Brain microvascular endothelial cell (primary cell): Measurements from ENCODE around the gene LRRC75B.

Experiments used
- DNase-seq: peaks from one replicate; pipeline ENCODE4 v3.0.0-alpha.2; 2020
- H3K27ac ChIP-seq: fragments of 250-450 bp; sonication (Bioruptor Pico); 2 replicates; pipeline ENCODE4 v1.5.1; 2020; ENCODE audit warnings: mild to moderate bottlenecking, moderate library complexity
- H3K27me3 ChIP-seq: fragments of 250-450 bp; sonication (Bioruptor Pico); replicated peaks from 2 replicates; pipeline ENCODE4 v1.5.1; 2020; ENCODE audit warnings: mild to moderate bottlenecking
- H3K36me3 ChIP-seq: fragments of 250-450 bp; sonication (Bioruptor Pico); replicated peaks from 2 replicates; pipeline ENCODE4 v1.5.1; 2020; ENCODE audit warnings: mild to moderate bottlenecking
- H3K4me3 ChIP-seq: 2 replicates; pipeline ENCODE4 v1.5.1; 2011; ENCODE audit warnings: low read depth, mild to moderate bottlenecking, control low read depth, low read length, moderate library complexity
- CTCF ChIP-seq: IDR thresholded peaks from 2 replicates; pipeline ENCODE4 v1.5.1; 2011; ENCODE audit warnings: low read depth, mild to moderate bottlenecking, moderate library complexity, low read length, control low read depth, inconsistent platforms; ENCODE audit errors: missing control alignments
- in situ Hi-C: cut with HindIII; loops from 2 replicates; pipeline ENCODE4 v1.10.0; 2017; ENCODE audit warnings: low sequenced_read_pairs, low pct_ligation_motif_present

The LRRC75B gene

GRCh38 chr22:24582056-24582814, 10.6 kb downstream of the LRRC75B start:
- Histone ChIP-seq H3K27me3 (no peaks in the 10 kb centered on the region), H3K36me3 (no peaks in the 10 kb centered on the region), H3K27ac (no peak overlapping the region), H3K4me3 (no peak overlapping the region)
- TF ChIP-seq CTCF: no peak
- DNase-seq: no peak
- in situ Hi-C loops: no loop called here

- in situ Hi-C loops: no loop called here
- DNase-seq: no peak
- Histone ChIP-seq H3K27ac (no peak overlapping the region), H3K27me3 (no peaks in the 10 kb centered on the region), H3K36me3 (no peaks in the 10 kb centered on the region), H3K4me3 (no peak overlapping the region)
- no peak for TF ChIP-seq CTCF
Measured at GRCh38 chr22:24580276-24580675, 12.6 kb downstream of the LRRC75B start.

GRCh38 chr22:24579258-24579601, 13.6 kb downstream of the LRRC75B start:
- in situ Hi-C loops: no loop called here
- Histone ChIP-seq H3K36me3 (no peaks in the 10 kb centered on the region), H3K4me3 (no peak overlapping the region), H3K27ac (no peak overlapping the region), H3K27me3 (no peaks in the 10 kb centered on the region)
- no peak for DNase-seq
- TF ChIP-seq CTCF: no peak

DNA sequence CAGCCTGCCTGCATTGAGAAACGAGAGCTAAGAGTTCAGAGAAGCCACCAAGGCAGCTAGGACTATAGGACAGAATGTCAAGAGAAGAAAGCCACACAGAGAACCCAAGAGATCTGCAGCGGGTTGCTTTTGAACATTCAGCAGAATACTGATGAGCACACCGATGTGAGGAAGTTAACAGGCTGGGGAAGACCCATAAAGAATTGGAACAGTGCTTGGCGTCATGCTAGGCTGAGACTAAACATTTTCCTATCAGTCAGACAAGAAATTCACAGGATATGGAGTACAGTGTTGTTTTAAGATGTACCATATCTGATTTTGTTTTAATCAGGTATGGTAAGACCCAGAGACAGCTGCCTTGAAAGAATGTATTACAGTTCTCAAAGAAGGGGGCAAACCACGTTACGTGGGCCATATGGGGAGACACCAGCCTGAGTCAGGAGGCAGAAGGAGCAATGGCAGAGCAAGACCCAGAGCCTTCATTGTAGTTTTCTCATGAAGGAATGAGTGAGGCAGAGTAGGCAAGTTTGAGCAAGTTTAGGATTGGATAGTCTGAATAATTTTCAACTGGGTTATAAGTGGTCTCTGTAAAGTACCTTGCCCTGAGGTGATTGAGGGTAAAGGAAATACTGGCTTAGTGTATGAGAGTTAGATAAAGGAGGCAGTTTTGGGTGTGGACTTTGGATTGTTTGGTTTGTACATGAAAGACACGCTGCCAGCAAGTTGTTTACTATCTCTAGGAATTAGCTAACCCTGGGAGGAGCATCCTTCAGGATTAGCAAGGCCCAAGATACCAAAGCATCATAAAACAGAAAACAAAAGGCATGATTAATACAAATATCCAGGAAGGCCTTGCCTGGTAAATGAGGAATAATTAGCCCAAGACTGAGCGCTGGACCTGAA, 14.3 kb downstream of the LRRC75B start:
- Histone ChIP-seq H3K36me3 (peaks cover 2% of the 10 kb centered on the region), H3K27ac (no peak overlapping the region), H3K27me3 (no peaks in the 10 kb centered on the region), H3K4me3 (no peak overlapping the region)
- no peak for TF ChIP-seq CTCF
- in situ Hi-C loops: no loop called here
- DNase-seq: no peak

DNA sequence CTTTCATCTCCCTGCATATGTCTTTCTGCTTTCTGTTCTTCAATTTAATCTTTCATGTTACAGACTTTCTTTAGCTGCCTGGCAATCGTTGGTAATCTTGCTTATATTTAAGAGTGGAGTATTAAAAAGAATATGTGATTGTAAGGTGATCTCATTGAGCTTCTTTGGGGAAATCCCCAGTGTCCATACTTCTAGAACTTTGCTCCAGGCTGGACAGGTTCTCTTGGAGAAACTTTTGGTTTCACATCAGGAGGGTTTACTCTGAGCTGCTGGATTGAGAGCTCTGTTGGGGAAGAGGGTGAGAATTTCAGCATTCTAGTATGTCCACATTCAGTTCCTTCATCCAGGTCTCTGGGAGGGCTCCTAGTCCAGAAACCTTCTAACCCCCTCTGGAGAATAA, 16.1 kb downstream of the LRRC75B start:
- Histone ChIP-seq H3K27ac (no peak overlapping the region), H3K36me3 (peaks cover 20% of the 10 kb centered on the region), H3K27me3 (no peaks in the 10 kb centered on the region), H3K4me3 (no peak overlapping the region)
- no peak for DNase-seq
- no peak for TF ChIP-seq CTCF
- in situ Hi-C loops: no loop called here
